HG02571 (cell line): ENCODE data around the gene E2F8.

ENCODE experiments used
- ATAC-seq: cut with Tn5 transposase; IDR thresholded peaks from one replicate; pipeline ENCODE4 v1.9.1; 2021; ENCODE audit warnings: mild to moderate bottlenecking, moderate library complexity; ENCODE audit not compliant: unreplicated experiment

Gene E2F8

DNA sequence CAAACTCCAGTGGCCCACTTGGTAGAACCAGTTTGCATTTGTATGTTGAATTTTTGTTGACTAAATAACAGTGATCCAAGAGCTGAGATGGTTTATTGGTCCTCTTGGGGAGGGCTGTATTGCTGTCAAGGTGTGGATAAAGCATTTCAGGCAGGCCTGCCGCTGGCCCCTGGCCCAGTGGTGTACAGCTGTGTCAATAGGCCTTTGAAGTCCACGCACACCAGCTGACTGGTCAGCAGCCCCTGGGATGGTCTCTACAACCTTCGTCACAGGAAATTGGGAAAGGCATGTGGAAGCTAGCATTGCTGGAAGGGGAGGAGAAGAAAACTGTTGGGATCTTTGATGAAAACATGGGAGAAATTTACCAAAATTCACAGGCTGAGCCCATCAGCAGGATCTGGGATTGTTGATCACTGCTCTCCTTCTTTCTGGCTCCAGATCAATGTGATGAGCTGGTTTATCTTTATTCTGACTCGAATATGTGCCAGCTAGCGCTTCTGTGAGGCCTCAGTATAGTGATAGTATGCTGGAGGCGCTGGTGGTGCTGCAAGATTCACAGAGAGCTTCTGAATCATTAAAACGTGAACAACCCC lies 12.5 kb upstream of the E2F8 start:
- no peak for ATAC-seq

DNA sequence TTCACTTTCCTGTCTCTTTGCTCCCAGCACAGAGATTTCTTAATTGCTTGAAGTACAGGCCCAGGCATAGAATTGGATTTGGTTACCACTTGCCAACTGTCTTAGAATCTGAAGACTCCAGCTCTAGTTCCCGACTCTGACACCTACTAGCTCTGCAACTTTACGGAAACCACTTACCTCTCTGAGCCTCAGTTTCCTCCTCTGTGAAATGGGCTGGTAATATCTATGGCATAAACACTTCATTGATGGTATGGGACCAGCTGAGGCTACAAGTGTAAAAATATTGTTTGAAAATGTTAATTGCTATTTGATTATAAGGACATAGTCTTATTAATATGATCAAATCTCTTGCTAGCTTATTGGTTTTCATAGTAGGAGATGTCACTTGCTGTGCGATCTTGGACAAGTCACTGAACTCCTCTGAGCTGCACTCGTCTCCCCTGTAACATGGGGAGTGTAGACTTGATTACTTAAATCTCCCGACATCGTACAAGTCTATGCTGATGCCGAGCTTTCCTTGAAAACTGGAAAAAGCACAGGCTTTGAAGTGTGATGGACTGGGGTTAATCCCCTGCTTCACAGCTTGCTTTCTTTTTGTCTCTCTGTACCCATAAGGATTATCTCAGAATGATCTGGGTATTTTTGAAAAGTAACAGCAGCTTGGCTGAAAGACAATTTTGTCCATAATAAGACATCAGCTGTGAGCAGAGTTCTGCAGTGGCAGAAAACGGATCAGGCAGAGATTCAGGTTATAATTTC lies 11.8 kb upstream of the E2F8 start:
- no peak for ATAC-seq

DNA sequence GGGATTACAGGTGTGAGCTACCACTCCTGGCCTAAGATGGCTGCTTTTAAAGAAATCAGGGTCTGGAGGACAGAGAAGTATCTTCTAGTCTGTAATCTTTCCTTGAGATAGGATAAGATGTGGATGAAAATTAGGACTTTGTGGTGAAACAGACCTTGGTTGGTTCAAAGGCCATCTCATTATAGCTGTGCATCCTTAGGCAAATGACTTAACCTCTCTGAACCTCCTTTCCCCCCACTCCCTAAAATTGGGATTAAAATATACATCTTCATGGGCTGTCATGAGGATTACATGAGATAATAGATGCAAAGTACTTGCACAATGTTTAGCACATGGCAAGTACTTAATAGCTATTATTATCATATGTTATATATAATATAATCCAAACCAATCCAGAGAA lies 10.8 kb upstream of the E2F8 start:
- ATAC-seq, result no peak

GRCh38 chr11:19246816-19247215 lies 6.1 kb upstream of the E2F8 start:
- no peak for ATAC-seq

DNA sequence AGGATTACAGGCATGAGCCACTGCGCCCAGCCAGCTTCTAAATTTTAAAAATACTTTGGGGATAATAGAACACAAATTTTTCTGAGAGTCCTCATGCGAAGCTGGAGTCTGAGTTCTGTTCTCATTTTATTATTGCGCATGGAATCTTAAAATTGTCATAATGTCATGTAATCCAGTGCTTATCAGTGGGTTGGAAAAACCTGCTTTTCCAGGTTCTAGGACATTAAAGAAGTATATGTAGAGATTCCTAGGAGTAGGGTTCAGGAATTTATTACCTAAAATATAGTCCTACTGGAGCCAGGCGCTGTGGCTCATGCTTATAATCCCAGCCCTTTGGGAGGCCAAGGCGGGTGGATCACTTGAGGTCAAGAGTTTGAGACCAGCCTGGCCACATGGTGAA lies 4.6 kb upstream of the E2F8 start:
- ATAC-seq, result no peak

- no peak for ATAC-seq
These were observed 3.9 kb upstream of the E2F8 start for GRCh38 chr11:19244621-19245020.

GRCh38 chr11:19244084-19244483 lies 3.3 kb upstream of the E2F8 start:
- ATAC-seq, result no peak

GRCh38 chr11:19243613-19244012 lies 2.9 kb upstream of the E2F8 start:
- ATAC-seq, result no peak

DNA sequence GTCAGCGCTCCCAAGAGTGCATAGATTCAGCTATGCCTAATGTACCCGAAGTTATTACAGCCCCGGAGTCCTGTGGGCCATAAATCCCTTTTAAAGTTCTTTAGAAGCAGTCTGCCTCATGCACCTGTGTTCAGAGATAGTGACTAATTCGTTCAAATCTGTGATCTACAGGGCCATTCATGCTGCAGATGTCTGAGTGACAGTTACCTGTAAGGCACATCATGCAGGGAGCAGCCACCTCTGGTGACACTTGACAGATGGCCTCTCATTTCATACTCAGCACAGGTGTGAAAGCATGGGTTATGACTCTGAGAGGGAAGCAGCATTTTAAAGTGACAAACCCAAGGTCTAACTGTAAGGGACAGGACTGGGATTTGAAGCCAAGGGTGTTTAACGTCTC lies 2.4 kb upstream of the E2F8 start:
- no peak for ATAC-seq

- ATAC-seq, result no peak
These were observed 1.6 kb upstream of the E2F8 start for GRCh38 chr11:19242179-19242932.

GRCh38 chr11:19241260-19242178 lies 774 bp upstream of the E2F8 start:
- peak; percentile 29 for ATAC-seq

DNA sequence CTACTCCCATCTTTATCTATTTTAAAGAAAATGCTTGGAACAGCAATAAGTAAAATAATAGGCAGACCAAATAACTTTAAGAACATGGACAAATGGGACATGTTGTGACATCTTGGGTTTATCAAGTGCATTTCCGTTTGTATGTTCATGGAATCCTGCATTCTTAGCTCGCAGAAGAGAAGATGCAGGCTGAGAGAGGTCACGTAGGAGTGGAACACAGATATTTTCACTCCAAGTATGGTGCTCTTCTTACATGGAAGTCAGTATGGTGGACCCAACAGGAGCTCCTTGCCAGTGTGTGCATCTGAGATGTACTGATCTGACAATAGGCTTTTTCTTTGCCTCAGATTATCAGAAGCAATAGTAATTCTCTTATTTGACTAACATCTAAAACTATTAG lies 1.7 kb downstream of the E2F8 start:
- no peak for ATAC-seq

DNA sequence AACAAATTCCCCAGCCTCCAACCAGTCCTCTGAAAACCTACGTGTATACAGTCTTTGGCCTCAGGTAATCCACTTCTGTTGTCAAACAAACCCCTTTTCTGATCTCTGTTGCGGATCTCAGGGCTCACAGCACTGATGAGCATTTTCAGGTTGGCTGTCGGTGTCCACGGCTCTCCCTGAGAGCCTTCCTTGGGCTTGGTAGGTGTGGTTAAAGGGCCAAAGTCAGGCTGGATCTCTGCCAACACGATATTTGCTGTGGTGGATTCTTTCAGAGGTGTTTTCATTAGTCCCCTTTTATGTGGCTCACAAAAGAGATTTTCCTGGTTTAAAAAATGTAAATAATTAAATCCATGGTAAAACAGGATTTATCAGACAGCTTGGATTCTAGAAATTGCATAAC lies 2.9 kb downstream of the E2F8 start:
- ATAC-seq, result no peak

DNA sequence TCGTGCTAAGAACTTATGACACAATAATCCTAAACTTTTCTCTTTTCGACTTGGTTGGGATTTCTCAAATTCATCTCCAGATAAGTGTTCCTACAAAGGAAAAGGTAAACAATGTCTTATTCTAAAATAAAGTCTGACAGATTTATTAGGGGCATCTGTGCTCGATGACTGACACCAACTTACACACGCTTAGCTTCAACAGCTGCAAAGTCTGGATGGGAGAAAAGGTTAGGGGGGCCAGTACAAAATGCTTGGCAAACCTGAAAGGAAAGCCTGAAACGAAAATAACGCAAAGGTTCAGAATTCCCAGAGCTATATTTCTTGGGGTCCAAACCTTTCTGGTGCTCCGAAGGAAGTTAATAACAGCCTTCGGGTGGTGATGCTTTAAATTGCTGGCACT lies 3.4 kb downstream of the E2F8 start:
- ATAC-seq, result no peak

GRCh38 chr11:19234231-19234817 lies 6.4 kb downstream of the E2F8 start:
- ATAC-seq, result no peak

DNA sequence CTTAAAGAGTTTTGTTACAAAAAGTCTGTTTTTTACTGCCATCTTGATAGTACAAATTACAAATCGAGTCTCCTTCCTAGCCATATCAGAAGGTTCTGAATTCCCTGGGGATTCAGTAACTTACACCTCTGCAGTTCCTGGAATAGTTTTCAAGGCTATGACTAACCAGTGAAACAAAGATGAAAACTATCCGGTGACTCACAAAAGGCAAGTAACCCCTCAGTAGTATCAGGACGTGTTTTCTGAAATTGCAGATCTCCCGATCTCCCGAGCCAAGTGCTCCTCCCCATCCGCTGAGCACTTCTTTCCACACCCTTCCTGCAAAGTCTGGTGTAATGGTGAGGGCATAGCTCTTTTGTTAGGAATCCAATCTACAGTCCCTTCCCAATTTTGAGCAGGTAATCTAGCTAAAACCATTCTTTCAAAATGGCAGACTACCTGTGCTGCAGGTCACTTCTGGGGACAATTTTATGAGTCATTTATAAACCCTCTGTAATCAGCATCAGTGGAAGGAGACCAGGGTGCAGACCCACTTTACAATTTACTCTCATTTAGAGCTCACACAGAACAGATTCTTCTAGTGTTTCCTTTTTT lies 7.7 kb downstream of the E2F8 start:
- no peak for ATAC-seq

DNA sequence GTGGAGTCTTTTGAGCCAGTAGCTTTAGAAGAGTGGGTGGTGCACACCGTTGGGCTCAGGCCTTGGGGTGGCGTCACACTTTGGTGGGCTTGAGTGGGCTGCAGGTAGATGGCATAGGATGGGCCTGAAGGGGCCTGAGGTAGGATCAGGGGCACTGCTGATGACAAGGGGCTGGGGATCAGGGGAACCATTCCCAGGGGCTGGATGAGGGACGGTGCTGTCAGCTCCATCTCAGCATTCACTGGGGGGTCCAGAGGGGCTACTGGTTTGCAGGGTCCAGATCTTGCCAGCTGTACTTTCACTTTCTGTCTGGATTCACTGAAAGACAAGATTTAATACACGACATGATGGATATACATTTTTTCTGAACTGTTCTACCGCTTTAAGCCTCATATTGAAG lies 11.1 kb downstream of the E2F8 start:
- no peak for ATAC-seq

GRCh38 chr11:19228968-19229367 lies 11.8 kb downstream of the E2F8 start:
- no peak for ATAC-seq

- ATAC-seq, result no peak
These were observed 14.2 kb downstream of the E2F8 start for GRCh38 chr11:19226378-19227195.
